Forelimb muscle (tissue), 1 donor: ENCODE data around the gene NDUFV1. TPM values are rescaled to one million over a fixed set of nuclear protein-coding genes. Genes with fewer than 3 reads are reported as not detected.
"Not testable (repeated sequence)": the region's sequence is repeated elsewhere in the genome, so short reads cannot be mapped to it uniquely, and the experiment has no call there.

Source experiments
- DNase-seq: peaks from one replicate; pipeline ENCODE4 v3.0.0-alpha.2; 2013; ENCODE audit warnings: low read depth
- polyA plus RNA-seq: library from polyadenylated mRNA; unstranded; fragments of 120-200 nt; gene quantifications from one replicate; pipeline ENCODE4 v1.2.1, GENCODE V29; 2013; ENCODE audit not compliant: insufficient read length

NDUFV1 gene
- polyA plus RNA-seq, 1 donor, result 151 TPM

- no peak for DNase-seq
Observed at GRCh38 chr11:67627441-67627811, 20.7 kb downstream of the NDUFV1 start.

- no peak for DNase-seq
Observed at GRCh38 chr11:67627812-67628624, 21.3 kb downstream of the NDUFV1 start.

- no peak for DNase-seq
Observed at GRCh38 chr11:67628710-67629385, 22.1 kb downstream of the NDUFV1 start.

- DNase-seq, result peak; percentile 26
Observed at GRCh38 chr11:67629386-67630227, 22.9 kb downstream of the NDUFV1 start, which contains the start of gene NUDT8. Gene NUDT8 (minus strand): TSS chr11:67629937. CDS start chr11:67629911, 26 bp downstream.

- DNase-seq, result peak; percentile 81
Observed at GRCh38 chr11:67630228-67630942, 23.6 kb downstream of the NDUFV1 start.

GRCh38 chr11:67630943-67631331 is 24.2 kb downstream of the NDUFV1 start:
- no peak for DNase-seq

GRCh38 chr11:67631411-67631810 is 24.7 kb downstream of the NDUFV1 start:
- DNase-seq, result no peak

- no peak for DNase-seq
Observed at GRCh38 chr11:67631853-67632174, 25.1 kb downstream of the NDUFV1 start.

- DNase-seq, result no peak
Observed at GRCh38 chr11:67632175-67632981, 25.6 kb downstream of the NDUFV1 start.

GRCh38 chr11:67632982-67633755 is 26.4 kb downstream of the NDUFV1 start:
- no peak for DNase-seq

- no peak for DNase-seq
Observed at GRCh38 chr11:67633758-67634365, 27.1 kb downstream of the NDUFV1 start.

- DNase-seq, result no peak
Observed at GRCh38 chr11:67634366-67635230, 27.9 kb downstream of the NDUFV1 start.

GRCh38 chr11:67635231-67635521 is 28.4 kb downstream of the NDUFV1 start:
- no peak for DNase-seq

GRCh38 chr11:67636962-67637361 is 30.2 kb downstream of the NDUFV1 start:
- no peak for DNase-seq

GRCh38 chr11:67637441-67637840 is 30.7 kb downstream of the NDUFV1 start:
- not testable (repeated sequence) for DNase-seq

GRCh38 chr11:67638535-67639437 is 32.0 kb downstream of the NDUFV1 start:
- no peak for DNase-seq

- no peak for DNase-seq
Observed at GRCh38 chr11:67639438-67639859, 32.7 kb downstream of the NDUFV1 start, which contains the start of gene TBX10. Gene TBX10 (minus strand): TSS chr11:67639763. CDS start chr11:67639472, 291 bp downstream.
